NCI-H1105 treated with DMSO at 0.1 percent for 48 hours (cell line): Measurements from ENCODE around the gene PSMC4.
"Not testable (repeated sequence)": the region's sequence is repeated elsewhere in the genome, so short reads cannot be mapped to it uniquely, and the experiment has no call there.

Source experiments
- DNase-seq: peaks from one replicate; lab custom pipeline; 2025; lab: John Stamatoyannopoulos, UW

Gene PSMC4

GRCh38 chr19:39946532-39946931 is 24.4 kb upstream of the PSMC4 start:
- no peak for DNase-seq

- DNase-seq, result no peak
Observed at GRCh38 chr19:39949026-39949747, 21.8 kb upstream of the PSMC4 start.

- no peak for DNase-seq
Observed at GRCh38 chr19:39951065-39951650, 19.8 kb upstream of the PSMC4 start.

GRCh38 chr19:39951686-39952085 is 19.3 kb upstream of the PSMC4 start:
- no peak for DNase-seq

- no peak for DNase-seq
Observed at GRCh38 chr19:39953915-39954314, 17.1 kb upstream of the PSMC4 start.

- not testable (repeated sequence) for DNase-seq
Observed at GRCh38 chr19:39957886-39958285, 13.1 kb upstream of the PSMC4 start.

- DNase-seq, result not testable (repeated sequence)
Observed at GRCh38 chr19:39958942-39959341, 12.0 kb upstream of the PSMC4 start.

- DNase-seq, result not testable (repeated sequence)
Observed at GRCh38 chr19:39959407-39959806, 11.6 kb upstream of the PSMC4 start.

- DNase-seq, result no peak
Observed at GRCh38 chr19:39963898-39964297, 7.1 kb upstream of the PSMC4 start.

GRCh38 chr19:39966617-39967016 is 4.3 kb upstream of the PSMC4 start:
- DNase-seq, result no peak

GRCh38 chr19:39967561-39967960 is 3.4 kb upstream of the PSMC4 start:
- no peak for DNase-seq

- DNase-seq, result no peak
Observed at GRCh38 chr19:39968789-39969188, 2.2 kb upstream of the PSMC4 start.

GRCh38 chr19:39969266-39969665 is 1.7 kb upstream of the PSMC4 start:
- DNase-seq, result no peak

GRCh38 chr19:39969681-39970424 is 1.1 kb upstream of the PSMC4 start:
- DNase-seq, result no peak

GRCh38 chr19:39970425-39970674 is 615 bp upstream of the PSMC4 start:
- DNase-seq, result peak; percentile 60

GRCh38 chr19:39971380-39972035 is 543 bp downstream of the PSMC4 start:
- no peak for DNase-seq

- DNase-seq, result no peak
Observed at GRCh38 chr19:39974377-39975155, 3.6 kb downstream of the PSMC4 start.

- no peak for DNase-seq
Observed at GRCh38 chr19:39982883-39983282, 11.9 kb downstream of the PSMC4 start.

- no peak for DNase-seq
Observed at GRCh38 chr19:39983695-39984300, 12.8 kb downstream of the PSMC4 start.

- DNase-seq, result no peak
Observed at GRCh38 chr19:39986643-39987042, 15.7 kb downstream of the PSMC4 start.

GRCh38 chr19:39987167-39987566 is 16.2 kb downstream of the PSMC4 start:
- DNase-seq, result no peak

GRCh38 chr19:39987596-39987995 is 16.6 kb downstream of the PSMC4 start:
- no peak for DNase-seq
